NCI-H1694 treated with DMSO at 0.1 percent for 48 hours (cell line): ENCODE measurements around the gene MAP3K4.

ENCODE experiments used
- DNase-seq: peaks from one replicate; lab custom pipeline; 2025; lab: John Stamatoyannopoulos, UW

MAP3K4 gene

DNA sequence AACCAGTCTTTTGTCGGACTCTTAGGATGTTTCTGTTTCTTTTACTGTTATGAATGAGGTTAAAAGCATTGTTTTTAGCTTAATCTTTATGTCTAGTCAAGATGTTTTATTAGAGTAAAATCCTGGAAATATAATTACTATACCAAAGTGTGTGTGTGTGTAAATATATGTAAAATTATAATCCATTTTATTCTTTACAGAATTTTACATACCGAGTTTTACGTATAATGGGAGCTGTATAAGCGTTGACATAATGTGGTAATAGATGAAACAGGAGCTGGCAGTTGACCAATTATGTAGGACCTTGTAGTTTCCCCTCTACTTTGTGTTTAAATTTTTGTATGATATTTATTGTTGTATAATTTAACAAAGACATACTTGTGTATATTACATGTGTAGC is 16.7 kb downstream of the MAP3K4 start:
- DNase-seq: no peak

DNA sequence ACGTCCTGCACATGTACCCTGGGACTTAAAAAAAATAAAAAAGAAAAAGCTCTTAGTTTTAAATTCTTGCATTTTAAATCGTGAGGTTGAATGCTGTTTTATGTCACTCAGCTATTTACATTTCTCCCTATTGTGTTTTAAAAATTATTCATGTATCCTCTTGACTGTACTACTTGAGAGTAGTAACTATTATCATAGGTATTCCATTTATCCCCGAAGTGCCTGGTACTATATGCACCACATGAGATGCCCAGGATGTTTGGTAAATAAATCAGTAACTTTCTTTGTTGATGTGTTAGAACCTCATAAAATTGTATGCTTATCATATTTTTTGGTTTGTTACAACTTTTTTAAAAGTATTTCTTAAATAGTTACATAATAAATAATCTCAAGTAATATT is 18.4 kb downstream of the MAP3K4 start:
- no peak for DNase-seq

GRCh38 chr6:161010418-161010817 is 18.8 kb downstream of the MAP3K4 start:
- DNase-seq: no peak

GRCh38 chr6:161011492-161012480 is 20.2 kb downstream of the MAP3K4 start:
- no peak for DNase-seq

DNA sequence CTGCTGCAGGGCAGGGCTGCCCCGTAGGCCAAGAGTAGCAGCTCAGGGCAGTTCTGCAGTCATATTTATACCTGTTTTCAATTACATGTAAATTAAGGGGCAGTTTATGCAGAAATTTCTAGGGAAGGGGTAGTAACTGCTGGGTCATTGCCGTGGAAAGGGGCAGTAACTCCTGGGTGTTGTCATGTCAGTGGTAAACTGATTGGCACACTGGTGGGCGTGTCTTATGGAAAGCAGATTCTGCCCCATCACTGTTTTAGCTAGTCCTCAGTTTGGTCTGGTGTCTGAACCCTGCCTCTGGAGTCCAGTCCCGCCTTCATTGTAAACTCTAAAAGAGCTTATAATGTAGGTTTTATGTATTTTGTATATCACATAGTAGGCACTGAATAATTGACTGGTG is 22.1 kb downstream of the MAP3K4 start:
- DNase-seq: no peak

DNA sequence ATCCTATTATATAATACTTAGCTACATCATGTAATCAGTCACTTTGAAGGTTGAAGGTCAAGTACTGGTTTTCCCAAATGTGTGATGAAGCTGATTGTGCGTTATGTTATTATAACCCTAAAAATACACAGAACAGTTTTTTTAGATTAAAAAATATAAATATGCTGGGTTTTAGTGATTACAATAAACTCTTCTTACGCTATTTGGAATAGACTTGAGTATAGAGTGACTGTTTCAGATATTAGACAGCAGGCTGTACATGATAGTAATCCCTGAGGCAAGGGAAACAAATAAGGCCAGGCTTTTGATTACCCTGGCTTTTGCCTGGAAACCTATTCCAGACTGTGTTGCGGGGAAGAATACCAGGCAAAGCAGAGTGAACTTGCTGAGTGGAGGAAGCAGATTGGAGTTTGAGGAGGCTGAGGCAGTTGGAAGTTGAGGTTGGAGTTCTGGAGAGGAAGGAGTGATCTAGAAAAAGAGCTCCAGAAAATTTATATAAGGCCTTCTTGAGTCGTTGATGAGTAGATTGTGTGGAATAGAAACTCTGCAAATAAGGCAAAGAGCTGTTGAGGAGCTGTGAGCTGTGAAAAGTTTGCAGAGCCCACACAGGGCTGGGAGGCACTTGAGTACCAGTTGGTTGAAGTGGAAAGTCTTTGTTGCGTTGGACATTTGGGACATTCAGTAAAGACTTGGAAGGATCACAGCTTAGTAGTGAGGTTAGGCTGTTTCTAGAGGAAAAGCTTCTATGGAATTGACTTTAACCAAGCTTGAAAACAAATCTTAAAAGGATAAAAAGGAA is 26.4 kb downstream of the MAP3K4 start:
- DNase-seq: no peak

GRCh38 chr6:161019324-161019839 is 27.8 kb downstream of the MAP3K4 start:
- no peak for DNase-seq

GRCh38 chr6:161021543-161021942 is 30.0 kb downstream of the MAP3K4 start:
- no peak for DNase-seq

GRCh38 chr6:161021998-161022743 is 30.6 kb downstream of the MAP3K4 start:
- DNase-seq: no peak

DNA sequence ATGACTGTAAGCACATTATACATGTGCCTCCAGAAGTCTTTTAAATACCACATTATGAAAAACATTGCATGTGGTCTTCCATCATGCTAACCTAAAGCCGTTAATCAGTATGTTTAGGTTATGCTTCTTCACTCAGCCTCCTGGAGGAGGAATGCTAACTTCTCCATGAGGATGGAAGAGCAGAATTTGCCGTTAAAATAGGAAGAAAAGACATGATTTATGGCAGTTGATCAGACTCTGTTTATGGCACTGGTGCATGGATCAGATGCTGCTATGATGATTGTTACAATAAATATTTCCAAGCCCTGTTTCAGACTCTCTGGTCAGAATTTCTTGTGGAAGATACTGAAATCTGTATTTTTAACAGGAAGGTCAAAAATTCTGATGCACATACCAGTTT is 31.7 kb downstream of the MAP3K4 start:
- DNase-seq: no peak

- no peak for DNase-seq
Measured at GRCh38 chr6:161024364-161024920, 32.9 kb downstream of the MAP3K4 start.

- DNase-seq: no peak
Measured at GRCh38 chr6:161027385-161027784, 35.8 kb downstream of the MAP3K4 start.

DNA sequence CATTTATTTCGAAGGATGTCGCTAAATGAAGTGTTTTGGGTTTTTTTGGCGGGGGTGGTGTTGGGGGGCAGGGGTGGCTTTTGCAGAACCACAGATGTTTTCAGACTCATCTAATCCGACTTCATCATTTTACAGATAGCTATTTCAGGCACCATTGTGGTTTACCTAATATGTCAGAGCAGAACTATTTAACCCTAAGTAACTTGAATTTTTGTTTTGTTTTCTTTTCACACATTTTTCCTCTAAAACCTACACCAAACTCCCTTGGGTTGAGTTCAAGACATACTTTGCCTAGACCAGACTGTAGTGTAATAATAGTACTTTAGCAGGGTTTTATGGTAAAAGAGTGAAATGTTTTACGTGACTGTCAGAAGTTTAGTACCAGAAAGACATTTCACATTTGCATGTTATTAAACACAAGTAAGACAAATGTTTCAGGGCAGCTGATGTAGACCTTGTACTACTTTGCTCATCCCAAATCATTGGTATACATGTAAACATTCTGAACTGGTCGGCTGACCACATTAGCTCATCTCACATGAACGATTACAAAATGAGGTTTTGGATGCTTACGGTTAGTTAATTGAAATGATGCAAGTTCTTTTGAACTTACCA is 37.7 kb downstream of the MAP3K4 start:
- no peak for DNase-seq

DNA sequence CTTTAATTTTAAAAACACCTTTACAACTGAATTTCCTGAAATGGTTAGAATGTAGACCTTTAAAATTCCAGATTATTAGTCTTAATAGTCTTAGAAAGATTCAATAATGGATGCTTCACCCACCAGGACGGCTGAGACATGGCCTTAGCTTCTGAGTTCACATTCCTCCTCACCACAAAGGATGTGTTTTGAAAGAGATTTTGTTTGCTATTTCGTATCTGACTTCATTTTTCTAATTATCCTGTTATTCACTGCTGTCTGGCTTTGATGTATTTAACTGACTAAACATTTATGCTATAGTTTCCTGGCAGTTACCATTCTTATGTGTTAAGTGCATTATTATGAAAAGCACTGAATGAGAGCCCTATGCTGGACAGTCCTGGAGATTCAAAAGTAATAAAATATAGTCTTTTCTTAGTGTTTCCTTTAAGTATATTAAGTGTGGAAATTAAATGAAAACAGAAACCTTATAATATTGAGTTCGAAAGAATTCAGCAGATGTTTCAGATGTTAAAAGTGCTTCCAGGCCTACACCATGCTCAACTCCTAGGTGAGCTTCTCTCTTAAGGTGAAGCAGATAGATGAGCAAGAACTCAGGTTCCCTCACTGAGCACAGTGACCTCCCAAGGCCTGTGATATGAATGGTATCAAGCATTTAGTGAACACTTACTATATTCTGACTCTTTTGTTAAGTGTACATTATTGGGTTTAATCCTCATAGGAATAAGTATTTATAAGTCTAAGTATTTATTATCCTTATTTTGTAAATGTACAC is 40.3 kb downstream of the MAP3K4 start:
- DNase-seq: no peak

DNA sequence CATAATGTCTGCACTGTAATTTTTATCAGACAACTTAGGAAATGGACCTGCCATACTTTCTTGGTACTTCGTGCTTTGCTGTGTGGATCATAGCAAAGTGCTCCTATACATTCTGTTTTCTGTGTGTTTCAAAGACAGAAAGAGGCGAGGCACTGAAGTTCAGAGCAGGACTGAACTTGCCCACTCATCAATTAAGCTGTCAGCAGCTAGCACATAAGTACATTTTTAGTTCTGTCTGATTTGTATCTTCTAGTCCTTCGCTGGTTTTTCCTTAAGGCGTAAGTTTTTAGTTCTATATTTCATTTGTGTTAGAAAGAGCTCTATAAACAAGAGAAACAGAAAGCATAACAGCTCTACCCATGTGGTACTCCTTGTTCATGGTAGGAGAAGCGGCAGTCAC is 42.1 kb downstream of the MAP3K4 start:
- no peak for DNase-seq

GRCh38 chr6:161035182-161035980 is 43.8 kb downstream of the MAP3K4 start:
- no peak for DNase-seq

DNA sequence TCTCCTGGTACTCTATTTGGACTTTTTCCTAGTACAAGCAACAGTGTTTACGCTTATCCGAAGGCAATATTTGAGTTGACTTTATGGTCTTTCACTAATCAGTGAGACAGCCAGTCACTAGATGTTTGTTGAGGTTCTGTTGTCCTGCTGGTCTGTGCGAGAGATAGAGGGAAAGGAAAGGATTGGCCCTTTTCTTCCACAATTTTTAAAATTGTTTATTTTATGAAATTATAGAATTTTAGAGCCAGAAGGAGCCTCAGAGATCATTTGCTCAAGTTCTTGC is 44.4 kb downstream of the MAP3K4 start:
- no peak for DNase-seq

DNA sequence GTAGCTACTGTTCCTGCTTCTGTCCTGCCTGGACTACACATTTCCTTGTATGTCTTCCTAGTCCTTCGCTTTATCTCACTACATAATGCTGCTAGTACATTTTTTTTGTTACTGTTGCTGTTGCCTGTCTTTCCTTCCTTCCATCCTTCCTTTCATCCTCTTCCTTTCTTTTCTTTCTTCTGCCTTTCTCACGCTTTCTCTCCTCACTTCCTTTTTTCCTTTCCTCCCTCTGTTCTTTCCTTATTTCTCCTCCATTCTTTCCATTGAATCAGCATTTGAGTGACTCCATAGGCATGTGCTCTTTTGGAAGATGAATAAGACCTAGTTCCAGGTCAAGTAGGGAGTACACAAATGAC is 46.3 kb downstream of the MAP3K4 start:
- no peak for DNase-seq

DNA sequence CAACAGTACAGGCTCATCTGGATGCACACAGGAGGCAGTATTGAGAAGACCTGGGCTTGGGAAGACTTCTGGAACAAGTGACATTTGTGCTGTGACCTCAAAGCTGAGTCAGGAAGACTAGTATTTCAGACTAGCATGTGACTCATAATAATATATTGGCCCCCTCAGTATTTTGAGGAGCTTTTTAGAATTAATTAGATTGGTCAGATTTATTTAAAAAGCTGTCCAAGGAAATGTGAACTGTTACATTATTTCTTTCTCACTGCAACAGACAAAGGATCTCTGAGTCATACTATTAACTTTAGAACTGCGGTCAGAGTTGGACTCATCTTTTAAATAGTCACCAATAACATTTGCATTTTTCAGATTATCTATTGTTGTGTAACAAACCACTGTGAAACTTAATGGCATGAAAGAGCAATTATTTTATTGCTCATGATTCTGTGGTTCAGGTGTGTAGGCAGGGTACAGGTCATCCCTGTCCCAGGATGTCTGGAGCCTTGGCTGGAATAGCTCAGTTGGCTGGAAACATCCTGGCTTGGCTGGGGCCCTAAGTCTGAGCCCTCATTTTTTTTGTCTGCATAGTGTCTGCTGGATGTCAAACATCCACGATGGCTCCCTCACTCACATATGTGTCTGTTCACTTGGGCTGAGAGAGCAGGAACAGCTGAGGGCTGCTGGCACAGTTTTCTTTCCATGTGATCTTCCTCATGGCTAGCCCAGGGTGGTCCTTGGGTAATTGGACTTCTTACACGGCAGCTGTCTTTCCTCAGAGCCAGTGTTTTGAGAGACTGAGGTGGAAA is 46.9 kb downstream of the MAP3K4 start:
- no peak for DNase-seq
